Limb (tissue), 2 donors: ENCODE measurements around the gene TATDN2.

Source experiments
- DNase-seq, 2 donors: peaks; one replicate each; pipeline ENCODE4 v3.0.0-alpha.2; 2016; ENCODE audit errors: extremely low spot score in 2 of 2

The TATDN2 gene

GRCh38 chr3:10248184-10248983, at the start of gene TATDN2:
TATDN2 (plus strand) TSS chr3:10248459; CDS start chr3:10249201, 742 bp downstream.
- peak; percentile 91 to 92 for DNase-seq

DNA sequence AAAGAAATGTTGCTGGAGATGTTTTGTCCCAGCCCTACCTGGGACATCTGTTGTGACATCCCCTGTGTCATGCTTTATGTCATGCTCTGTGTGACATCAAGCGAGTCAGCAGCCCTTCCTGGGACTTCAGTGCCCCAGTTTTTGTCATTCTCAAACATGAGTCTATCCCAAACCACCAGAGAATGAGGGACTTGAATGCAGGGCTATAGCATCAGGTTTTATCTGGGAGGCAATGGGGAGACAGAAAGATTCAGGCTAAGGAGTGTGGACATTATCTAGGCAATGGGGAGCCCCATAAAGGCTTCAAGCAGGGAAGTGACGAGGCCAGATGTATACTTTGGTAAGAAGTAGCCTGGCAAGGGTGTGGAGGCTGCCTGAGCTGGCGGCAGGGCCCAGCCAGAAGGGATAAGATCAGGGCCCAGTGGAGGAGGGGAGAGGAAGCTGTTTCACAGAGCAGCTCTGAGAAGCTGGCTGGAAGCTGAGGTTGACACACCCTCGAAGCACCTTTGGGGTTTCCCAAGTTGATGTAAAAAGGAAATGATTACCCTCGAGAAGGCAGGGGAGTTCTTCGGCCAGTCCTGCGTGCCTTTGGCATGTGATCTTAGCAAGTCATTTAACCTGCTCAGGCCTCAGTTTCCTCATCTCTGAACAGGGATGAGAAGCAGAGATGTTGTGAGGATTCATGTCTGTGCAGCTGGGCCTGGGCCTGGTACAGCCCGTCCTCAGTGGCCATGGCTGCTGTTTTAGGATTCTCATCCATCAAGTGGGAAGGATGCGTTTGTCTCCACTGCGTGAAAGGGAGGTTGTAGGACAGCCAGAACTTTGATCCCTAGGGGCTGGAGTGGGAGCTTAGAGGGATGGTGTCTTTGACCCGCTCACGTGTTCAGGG, 49.3 kb upstream of the TATDN2 start:
- DNase-seq = no peak

DNA sequence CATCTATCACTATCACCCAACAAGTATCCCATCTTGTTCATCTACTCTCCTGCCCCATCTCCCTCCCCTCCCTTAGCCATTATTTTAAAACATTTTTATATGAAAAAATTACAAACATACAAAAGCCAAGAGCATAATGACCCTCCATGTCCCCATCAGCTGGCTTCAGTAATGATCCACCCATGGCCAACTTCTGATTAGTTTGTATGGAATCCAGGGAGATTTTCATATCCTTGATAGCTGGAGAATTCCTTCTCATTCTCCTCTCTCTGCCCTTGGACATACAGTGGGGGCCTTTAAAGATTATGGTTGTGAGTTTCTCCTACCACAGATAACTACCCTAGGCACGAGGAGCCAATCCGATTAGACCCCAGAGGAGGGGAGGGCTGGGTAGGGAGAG, 43.3 kb upstream of the TATDN2 start:
- no peak for DNase-seq

- no peak for DNase-seq
Measured at GRCh38 chr3:10205451-10206165, 42.7 kb upstream of the TATDN2 start.

DNA sequence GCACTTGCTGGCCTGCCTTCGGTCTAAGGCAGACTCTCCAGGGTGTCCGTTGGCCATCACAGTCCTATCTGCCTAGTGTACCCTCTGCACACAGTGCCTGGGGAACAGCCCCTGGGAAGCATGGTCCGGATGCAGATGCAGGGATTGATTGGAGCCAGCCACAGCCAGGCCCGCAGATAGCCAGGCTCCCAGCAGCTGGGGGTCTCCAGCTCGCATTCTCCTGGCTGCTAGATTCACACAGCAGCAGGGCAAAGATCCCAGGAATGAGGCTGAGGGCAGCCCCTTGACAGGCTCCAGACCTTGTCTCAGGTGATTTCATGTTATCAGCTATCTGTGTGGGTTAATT, 42.1 kb upstream of the TATDN2 start:
- DNase-seq = no peak

- no peak for DNase-seq
Measured at GRCh38 chr3:10213156-10213792, 35.0 kb upstream of the TATDN2 start.

DNA sequence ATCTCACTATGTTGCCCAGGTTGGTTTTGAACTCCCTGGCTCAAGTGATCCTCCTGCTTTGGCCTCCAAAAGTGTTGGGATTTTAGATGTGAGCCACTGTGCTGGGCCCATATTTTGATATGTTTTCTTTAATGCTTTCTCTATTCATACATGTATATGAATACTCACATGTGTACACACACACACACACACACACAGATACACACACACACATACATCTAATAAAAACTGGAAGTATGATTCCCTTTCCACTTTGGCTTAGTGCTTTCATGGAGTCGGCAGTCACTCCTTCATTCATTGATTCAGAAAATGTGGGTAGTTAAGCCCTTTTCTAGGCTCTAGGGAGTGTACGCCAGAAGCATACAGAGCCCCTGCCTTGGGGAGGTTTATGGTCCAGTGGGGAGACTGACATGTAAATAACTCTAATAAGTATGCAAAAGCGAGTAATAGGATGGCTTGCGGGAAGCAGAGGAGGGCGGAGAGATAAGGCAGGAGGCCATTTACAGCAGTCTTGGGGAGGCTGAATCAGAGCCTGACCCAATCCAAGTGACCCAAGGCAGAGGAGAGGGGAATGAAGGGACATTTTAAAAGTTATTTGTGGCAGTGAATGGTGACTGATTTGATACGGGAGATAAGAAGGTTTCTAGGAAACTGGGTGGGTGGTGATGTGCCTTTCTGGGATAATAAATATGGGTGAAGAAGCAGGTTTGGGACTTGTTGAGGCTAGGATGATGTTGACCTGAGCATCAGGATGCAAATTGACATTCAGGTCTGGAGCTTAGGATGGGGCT, 32.5 kb upstream of the TATDN2 start:
- DNase-seq = no peak

DNA sequence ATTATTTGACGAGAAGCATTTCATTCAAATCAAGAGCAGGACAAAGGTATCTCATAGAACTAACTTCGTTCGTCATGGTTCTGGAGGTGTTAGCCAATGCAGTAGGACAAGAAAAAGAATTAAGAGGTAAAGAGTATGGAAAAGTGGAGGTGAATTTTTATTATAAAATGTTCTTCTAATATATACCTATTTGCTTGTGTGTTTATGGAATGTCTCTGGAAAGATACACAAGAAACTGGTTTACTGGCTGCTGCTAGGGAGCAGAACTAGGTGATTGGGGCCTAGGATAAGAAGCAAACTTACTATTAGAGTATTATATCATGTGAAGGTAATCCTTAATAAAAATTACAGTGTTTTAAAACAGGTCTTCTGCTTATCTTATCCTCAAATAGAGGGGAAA, 30.9 kb upstream of the TATDN2 start:
- no peak for DNase-seq

DNA sequence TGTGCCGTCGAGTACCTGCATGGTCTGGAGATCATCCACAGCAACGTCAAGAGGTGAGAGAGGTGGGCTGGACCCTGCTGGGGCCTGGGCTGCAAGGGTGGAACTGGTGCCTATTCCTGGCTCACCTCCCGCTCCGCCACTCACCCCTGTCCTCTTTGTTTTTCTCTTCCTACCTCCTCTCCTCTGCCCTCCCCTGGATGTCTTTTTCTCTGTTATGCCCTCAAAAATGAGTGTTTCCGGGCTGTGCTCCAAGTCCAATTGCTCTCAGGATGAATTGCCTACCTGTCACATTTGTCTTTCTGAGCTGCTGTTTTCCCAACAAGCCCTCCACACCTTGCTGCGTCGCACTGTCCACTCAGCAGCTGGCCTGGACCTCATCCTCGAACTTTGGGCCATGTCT, 28.5 kb upstream of the TATDN2 start:
- DNase-seq = no peak

DNA sequence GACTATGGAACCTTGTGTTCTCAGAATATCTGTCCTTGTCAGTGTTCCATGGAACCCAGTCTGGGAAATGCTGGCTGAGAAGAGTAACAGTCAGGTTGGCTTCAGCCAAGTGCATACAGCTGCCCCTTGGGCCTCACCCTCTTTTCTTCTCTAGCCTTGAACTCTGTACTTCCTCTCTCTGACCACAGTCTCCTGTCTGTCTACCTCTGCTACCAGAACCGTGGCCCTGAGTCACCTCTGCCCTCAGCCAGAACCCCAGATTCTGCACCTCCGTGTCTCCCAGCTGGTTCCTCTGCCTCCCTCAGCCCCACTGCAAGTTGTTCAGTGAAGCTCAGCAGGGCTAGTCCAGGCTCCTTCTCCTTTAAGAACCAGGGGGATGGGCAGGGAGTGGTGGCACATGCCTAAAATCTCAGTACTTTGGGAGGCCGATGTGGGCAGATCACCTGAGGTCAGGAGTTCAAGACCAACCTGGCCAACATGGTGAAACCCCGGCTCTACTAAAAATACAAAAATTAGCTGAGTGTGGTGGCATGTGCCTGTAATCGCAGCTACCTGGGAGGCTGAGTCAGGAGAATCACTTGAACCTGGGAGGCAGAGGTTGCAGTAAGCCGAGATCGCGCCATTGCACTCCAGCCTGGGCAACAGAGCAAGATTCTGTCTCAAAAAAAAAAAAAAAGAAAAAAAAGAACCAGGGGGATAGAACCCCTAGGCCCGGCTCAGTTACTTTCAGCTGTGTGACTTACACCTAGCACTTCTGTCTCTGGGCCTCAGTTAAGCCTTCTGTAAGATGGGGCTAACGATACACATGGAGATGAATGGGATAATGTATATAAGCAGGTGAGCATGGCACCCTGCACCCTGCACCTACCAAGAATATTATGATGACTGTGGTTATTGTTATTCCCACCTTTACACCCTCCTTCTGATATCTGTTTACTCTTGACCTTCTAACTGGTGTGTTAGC, 24.3 kb upstream of the TATDN2 start:
- DNase-seq = no peak

DNA sequence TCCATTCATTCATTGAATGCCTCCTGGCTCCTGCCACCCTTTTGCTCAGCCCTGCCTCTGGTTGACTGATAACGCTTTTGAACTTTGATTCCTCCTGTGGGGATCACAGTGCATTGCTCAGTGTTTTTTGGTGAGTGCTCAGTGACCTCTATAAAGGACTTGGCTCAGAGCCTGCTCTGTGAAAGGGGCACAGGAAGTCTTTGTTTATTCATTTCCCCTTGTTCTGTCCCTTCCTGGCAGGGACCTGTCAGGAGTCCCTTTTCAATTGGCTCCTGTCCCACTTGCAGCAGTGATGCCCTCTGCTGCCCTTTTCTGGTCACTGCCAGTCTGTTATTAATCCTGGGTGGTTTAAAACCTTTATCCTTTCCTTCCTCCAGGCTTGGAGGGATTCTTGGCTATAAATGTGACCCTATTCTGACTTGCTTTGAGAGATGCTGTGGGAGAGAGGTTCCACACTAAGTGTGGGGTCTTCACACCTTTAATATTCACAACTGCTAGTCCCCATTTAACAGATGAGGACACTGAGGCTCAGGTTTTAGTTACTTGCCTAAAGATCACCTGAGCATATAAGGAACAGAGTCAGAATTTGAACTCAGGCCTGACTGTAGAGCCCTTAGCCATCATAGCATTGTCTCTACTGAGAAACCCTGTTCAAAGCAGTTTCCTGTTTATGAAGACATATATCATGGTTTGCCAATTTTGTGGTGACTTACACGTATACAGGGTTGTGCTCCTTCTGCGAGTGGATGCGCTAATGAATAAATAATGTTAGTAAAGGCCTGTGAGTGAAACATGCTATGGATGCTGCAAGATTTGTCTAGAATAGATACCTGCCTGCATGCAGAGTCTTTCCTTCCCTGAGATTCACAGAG, 23.2 kb upstream of the TATDN2 start:
- DNase-seq = peak; percentile 48 to 56

DNA sequence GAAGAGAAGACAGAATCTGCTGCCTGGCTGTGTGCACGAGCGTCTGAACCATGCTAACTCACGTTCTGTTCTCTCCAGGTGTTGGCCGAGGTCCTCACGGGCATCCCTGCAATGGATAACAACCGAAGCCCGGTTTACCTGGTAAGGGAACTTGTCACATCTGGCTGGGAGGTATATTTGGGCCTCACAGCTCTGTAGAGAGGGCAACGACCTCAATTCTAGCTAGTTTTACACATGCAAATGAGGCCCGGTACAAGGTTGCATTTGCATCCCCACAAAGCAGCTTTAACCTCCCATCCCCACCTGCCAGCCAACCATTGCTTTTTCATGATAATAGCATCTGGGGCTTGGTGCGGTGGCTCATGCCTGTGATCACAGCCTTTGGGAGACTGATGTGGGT, 22.0 kb upstream of the TATDN2 start:
- DNase-seq = no peak

DNA sequence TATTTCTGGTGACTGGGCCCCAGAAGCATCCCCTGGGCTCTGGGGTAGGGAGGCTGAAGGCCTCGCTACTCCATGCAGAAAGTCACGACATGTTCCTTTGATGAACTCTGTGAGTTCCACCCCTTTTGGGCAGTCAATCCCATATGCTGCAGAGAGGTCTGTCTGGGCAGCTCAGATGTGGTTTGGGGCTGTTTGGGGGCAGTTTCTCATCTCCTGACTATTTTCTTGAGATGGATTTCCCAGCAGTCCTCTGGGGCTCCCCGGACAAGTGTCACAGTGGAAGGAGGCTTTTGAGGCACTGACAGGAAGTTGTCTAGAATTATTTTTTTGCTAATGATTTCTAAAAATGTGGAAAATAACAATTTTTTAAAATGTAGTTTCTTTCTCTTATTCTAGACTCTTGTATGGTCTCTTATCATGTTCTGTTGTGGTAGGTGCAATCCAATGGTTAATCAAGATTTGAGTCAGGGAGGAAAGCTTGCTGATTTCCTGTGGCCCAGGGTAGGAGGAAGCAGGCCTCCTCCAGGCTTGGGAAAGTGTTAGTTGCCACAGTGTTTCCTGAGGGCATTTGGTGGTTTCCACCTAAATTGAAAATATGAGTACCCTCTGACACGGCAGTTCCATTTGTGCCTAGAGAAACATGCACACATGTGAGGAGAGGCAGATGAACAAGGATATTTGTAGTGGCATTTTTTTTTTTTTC, 19.9 kb upstream of the TATDN2 start:
- DNase-seq = no peak

DNA sequence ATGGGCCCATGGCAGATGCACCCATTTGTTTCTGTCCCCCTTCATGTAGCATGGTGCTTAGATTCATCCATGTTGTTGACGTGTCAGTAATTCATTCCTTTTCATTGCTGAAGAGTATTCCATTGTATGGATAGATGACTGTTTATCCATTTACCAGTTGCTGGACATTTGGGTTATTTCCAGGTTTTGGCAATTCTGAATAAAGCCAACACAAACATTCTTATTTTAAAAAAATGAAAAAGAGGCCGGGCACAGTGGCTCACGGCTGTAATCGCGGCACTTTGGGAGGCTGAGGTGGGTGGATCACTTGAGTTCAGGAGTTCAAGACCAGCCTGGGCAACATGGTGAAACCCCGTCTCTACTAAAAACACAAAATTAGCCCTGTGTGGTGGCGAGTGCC, 18.7 kb upstream of the TATDN2 start:
- no peak for DNase-seq

GRCh38 chr3:10232137-10232536, 16.1 kb upstream of the TATDN2 start:
- DNase-seq = no peak

GRCh38 chr3:10233988-10234387, 14.3 kb upstream of the TATDN2 start:
- DNase-seq = no peak

DNA sequence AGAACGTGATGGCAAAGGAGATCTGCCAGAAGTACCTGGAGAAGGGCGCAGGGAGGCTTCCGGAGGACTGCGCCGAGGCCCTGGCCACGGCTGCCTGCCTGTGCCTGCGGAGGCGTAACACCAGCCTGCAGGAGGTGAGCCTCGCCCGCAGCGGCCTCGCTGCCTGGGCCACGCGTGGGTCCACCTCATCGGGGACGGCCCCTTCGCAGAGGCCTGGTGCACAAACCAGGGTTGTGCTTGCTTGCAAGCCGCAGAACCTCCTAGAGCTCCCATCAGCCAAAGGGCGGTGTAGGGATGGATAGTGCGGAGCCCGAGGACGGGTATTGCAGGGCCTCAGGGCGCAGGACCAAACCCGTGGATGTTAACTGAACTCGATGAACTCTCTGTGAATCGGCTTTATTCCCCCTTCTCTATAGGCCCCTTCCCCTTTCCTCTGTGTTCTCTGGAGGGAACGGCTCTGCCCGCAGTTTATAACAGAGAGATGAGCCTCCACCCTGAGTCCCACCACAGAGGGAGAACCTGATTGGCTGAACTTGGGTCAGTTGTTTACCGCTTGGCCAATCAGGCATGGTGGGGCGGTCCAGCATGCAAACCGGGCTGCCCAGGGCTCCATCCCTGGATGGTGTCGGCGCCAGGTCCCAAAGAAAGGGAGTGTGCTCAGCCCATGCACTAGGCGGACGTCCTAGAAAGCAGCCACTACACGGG, 13.6 kb upstream of the TATDN2 start:
- DNase-seq = no peak
